GM20000 (cell line): ENCODE measurements around the gene PSPH.
"Not testable (repeated sequence)": the region's sequence is repeated elsewhere in the genome, so short reads cannot be mapped to it uniquely, and the experiment has no call there.

Source experiments
- DNase-seq: peaks from one replicate; pipeline ENCODE4 v3.0.0; 2012; ENCODE audit warnings: low spot score
- CTCF ChIP-seq: IDR thresholded peaks from 2 replicates; pipeline ENCODE4 v1.5.1; 2012; ENCODE audit warnings: mild to moderate bottlenecking, control low read depth; ENCODE audit errors: extremely low read depth, missing control alignments

Gene PSPH

GRCh38 chr7:56028942-56029630 lies 22.2 kb downstream of the PSPH start:
- no peak for DNase-seq
- TF ChIP-seq CTCF, result no peak

GRCh38 chr7:56026538-56026937 lies 24.7 kb downstream of the PSPH start:
- TF ChIP-seq CTCF, result no peak
- no peak for DNase-seq

GRCh38 chr7:56023500-56023899 lies 27.7 kb downstream of the PSPH start:
- DNase-seq, result no peak

GRCh38 chr7:56019501-56019900 lies 31.7 kb downstream of the PSPH start:
- TF ChIP-seq CTCF, result no peak

More at GRCh38 chr7:56023500-56023899, 27.7 kb downstream of the PSPH start:
- TF ChIP-seq CTCF, result no peak

GRCh38 chr7:56017015-56017414 lies 34.2 kb downstream of the PSPH start:
- DNase-seq, result not testable (repeated sequence)

More at GRCh38 chr7:56019501-56019900, 31.7 kb downstream of the PSPH start:
- DNase-seq, result no peak

- TF ChIP-seq CTCF, result no peak
- DNase-seq, result no peak
These were observed 41.5 kb downstream of the PSPH start for GRCh38 chr7:56009695-56010094.

DNA sequence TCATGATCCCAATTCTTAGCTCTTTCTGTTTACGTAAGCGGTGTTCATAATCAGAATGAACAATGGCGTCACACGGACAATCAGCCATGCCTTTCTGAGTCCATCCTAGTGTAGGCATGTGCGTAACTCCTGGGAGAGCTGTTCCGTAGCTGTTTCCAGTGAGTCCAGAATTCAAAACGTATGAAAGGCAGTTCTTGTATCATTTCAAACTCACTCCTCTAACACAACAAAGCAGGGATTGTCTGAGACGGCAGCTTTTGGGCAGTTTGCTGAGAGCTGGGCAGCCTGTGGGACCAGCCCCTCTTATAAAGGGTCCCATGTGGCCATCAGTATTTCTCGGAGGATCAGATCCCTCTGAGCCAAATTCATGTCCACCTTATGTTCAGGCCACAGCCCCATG lies 43.4 kb downstream of the PSPH start:
- no peak for DNase-seq
- TF ChIP-seq CTCF, result no peak

DNA sequence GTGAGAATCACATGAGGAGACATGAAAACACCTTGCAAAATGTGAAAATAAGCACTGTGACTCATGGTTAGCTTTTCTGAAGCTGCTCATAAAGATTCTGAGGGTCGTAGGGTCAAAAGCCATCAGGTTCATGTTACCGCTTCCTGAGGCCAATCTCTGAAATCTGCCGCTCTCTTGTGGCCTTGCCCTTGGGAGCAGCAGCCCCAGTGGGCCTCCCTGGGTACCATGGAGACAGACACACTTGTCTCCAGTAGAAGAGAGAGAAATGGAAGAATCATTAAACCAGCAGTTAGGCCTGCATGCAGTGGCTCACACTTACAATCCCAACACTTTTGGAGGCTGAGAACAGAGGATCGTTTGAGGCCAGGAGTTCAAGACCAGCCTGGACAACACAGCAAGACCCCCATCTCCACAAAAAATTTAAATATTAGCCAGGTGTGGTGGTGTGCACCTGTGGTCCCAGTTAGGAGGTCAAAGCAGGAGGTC lies 44.0 kb downstream of the PSPH start:
- DNase-seq, result no peak
- TF ChIP-seq CTCF, result no peak
